Naive B cell (primary cell): ENCODE measurements around the gene TMEM132D. TPM values are rescaled to one million over a fixed set of nuclear protein-coding genes. Genes with fewer than 3 reads are reported as not detected.
A peak's percentile ranks its signal among the peaks of the same experiment; 100 is the strongest.

ENCODE experiments used
- ATAC-seq, 2 donors: fragments of 150-1000 bp; cut with Tn5 transposase; 2 replicates each; pipeline ENCODE4 v1.10.0; 2021; ENCODE audit warnings: low read depth in 2 of 2, mild to moderate bottlenecking in 2 of 2, moderate library complexity in 2 of 2
- DNase-seq: peaks from one replicate; pipeline ENCODE4 v3.0.0; 2022
- H3K27ac Mint-ChIP-seq, 6 donors: one replicate each; pipeline ENCODE4 v1.8.0; 2020 to 2022; ENCODE audit warnings: mild to moderate bottlenecking in 6 of 6, mixed read lengths in 6 of 6, moderate library complexity in 5 of 6, inconsistent platforms in 2 of 6
- H3K27me3 Mint-ChIP-seq, 3 donors: one replicate each; pipeline ENCODE4 v1.8.0; 2021 to 2022; ENCODE audit warnings: mixed read lengths in 3 of 3, mild to moderate bottlenecking in 1 of 3
- H3K36me3 Mint-ChIP-seq, 2 donors: one replicate each; pipeline ENCODE4 v1.8.0; 2020 to 2022; ENCODE audit warnings: mixed read lengths in 2 of 2, inconsistent platforms in 1 of 2, mild to moderate bottlenecking in 1 of 2
- H3K4me1 Mint-ChIP-seq, 3 donors: one replicate each; pipeline ENCODE4 v1.8.0; 2020 to 2022; ENCODE audit warnings: mixed read lengths in 3 of 3, inconsistent platforms in 1 of 3, mild to moderate bottlenecking in 1 of 3, moderate library complexity in 1 of 3
- H3K4me3 Mint-ChIP-seq, 8 donors: one replicate each; pipeline ENCODE4 v1.8.0; 2020 to 2022; ENCODE audit warnings: mild to moderate bottlenecking in 8 of 8, mixed read lengths in 8 of 8, moderate library complexity in 8 of 8, inconsistent platforms in 2 of 8
- H3K9me3 Mint-ChIP-seq, 7 donors: one replicate each; pipeline ENCODE4 v1.8.0; 2020 to 2022; ENCODE audit warnings: mixed read lengths in 7 of 7, mild to moderate bottlenecking in 5 of 7, inconsistent platforms in 2 of 7, moderate library complexity in 1 of 7
- polyA plus RNA-seq, 6 donors: library from polyadenylated mRNA; unstranded; fragments of 300-500 nt; fragmentation: Illumina TruSeq; gene quantifications; one replicate each; pipeline ENCODE4 v1.2.3, GENCODE V29; 2021; ENCODE audit warnings: low read depth in 6 of 6

TMEM132D gene
- polyA plus RNA-seq: not detected

DNA sequence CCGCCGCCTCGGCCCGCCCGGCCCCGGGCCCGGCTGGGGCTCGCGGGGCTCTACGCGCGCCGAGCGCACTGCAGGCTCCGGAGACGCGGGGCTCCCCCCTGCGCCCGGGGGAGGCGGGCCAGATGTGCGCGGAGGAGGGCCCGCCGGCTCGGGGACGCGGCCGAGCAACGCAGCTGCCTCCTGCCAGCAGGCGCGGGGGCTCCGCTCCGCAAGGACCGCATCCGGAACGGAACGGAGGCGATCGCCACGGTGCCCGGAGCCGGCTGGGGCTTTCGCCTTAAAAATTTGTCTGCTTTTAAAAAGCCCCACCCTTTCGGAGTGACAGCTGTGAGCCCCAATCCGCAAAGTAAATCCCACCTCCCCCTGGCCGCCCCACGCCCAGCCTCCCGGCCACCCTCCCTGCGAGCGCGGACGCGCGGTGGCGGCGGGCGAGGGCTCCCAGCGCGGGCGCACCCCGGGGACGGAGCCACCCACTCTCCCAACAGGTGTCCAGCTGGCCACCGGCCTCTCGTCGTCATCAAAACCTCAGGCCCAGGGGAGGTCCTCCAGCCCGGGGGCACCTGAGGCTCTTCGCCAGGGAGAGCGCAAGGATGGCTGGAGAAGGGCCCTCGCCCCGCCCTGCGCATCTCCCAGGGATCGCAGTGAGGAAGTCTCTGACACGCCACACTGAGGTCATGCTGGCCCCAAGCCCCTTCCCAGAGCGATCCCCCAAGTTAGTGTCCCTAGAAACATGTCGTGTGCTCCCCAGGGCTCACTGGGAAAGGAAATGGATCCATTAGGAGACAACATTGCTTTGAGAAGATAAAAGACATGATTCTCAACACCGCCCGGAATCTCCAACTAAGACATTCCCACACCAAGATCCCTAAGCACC is at the start of gene TMEM132D:
Gene TMEM132D, minus strand, starts transcription at position 70 of the 874 bp plus-strand sequence.
- H3K9me3 Mint-ChIP-seq: peaks cover 0 to 4% (median 0%) of the 10 kb centered on the region in 7 donors

DNA sequence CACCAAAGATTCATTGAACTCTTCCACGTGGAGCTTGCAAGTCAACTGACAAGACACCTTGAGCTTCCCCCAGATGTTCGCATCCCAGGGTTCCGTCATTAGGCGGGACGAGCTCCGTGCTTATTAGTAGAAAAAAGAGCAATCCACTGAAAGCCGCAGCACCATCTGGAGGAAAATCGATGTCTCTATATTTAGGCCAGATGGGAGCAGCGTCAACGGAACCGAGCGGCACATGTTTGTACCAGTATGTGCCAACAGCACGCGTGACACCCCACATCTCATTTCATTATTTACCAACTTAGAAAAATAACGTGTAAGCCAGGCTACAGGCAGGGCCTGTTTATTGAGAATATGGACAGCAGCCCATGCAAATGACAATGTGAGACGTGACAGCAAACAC is 45.8 kb upstream of the TMEM132D start:
- Mint-ChIP-seq H3K4me3 (no peak overlapping the region), H3K27me3 (no peaks in the 10 kb centered on the region), H3K27ac (no peak overlapping the region), H3K36me3 (no peaks in the 10 kb centered on the region), H3K4me1 (no peaks in the 10 kb centered on the region), H3K9me3 (peaks cover 0 to 9% (median 5%) of the 10 kb centered on the region in 7 donors)
- ATAC-seq: no peak
- DNase-seq: no peak

More for the DNA sequence above, at the start of gene TMEM132D:
- no peak for ATAC-seq
- Mint-ChIP-seq H3K27me3 (peaks cover 39 to 47% (median 43%) of the 10 kb centered on the region in 3 donors), H3K4me1 (no peaks in the 10 kb centered on the region), H3K36me3 (no peaks in the 10 kb centered on the region), H3K27ac (no peak within 1 kb of the TSS), H3K4me3 (no peak within 1 kb of the TSS)
- DNase-seq: no peak

DNA sequence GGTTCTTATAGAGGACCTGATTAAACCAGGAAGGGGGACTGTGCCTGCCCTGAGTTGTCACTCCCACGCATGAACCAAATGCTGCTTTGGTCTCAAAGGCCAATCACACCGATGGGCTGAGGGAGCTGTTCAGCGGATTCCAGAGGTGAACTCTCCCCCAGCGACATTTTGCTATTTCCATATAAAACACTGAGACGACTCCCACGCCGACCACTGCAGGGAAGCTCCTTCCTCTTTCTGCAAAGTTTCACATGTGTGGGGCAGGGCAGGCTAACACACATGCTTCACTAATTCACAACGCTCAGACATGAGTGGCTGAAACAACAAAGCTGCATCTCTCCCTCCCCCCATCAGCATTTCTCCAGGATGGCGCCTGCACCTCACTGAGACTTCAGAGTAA is 37.8 kb upstream of the TMEM132D start:
- Mint-ChIP-seq H3K27me3 (no peaks in the 10 kb centered on the region), H3K4me3 (no peak overlapping the region), H3K9me3 (peaks cover 0 to 14% (median 2%) of the 10 kb centered on the region in 7 donors), H3K27ac (no peak overlapping the region), H3K36me3 (no peaks in the 10 kb centered on the region), H3K4me1 (no peaks in the 10 kb centered on the region)
- ATAC-seq (no peak), DNase-seq (no peak)

DNA sequence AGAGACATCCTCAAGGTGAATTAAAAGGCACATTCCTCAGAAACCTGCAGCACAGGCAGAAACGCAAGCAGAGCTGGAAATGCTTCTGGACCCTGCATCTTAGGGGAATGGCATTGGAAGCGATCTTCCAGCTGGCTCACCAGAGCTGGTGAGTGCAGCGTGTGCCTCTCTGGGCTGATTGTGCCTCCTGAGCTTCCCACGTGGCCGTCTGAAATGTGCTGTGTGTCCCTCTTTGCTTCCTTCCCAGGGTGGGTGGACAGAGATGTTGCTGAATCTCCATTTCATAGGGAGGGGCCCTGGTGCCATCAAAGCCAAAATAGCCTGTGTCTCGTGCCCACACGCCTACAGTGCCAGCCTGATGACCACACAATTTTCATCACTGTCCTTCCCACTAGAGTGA is 34.3 kb upstream of the TMEM132D start:
- no peak for ATAC-seq
- Mint-ChIP-seq H3K4me3 (no peak overlapping the region), H3K9me3 (peaks cover 0 to 11% (median 8%) of the 10 kb centered on the region in 7 donors), H3K36me3 (no peaks in the 10 kb centered on the region), H3K4me1 (no peaks in the 10 kb centered on the region), H3K27me3 (peaks cover 0 to 4% (median 4%) of the 10 kb centered on the region in 3 donors), H3K27ac (no peak overlapping the region)
- no peak for DNase-seq

DNA sequence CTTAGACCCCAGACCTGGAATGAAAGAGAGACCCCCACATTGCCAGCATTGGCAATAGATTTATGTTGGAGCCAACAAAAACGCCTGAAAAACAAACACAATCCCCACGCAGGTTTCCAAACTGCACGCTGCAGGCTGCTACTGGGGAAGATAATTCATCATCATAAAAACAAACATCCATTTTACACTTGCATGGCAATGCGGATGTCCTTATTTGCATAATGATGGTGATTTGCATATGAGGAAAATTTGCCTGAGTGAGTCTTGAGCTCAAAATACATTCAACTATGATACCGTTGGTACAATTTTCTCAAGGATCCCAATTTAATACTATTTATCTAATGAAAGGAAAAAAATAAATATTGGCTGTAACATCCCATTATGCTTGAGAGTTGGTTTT is 33.6 kb upstream of the TMEM132D start:
- ATAC-seq: no peak
- peaks cover 0 to 11% (median 8%) of the 10 kb centered on the region in 7 donors for H3K9me3 Mint-ChIP-seq
- no peaks in the 10 kb centered on the region for H3K36me3 Mint-ChIP-seq
- no peak for DNase-seq
- H3K4me1 Mint-ChIP-seq: no peaks in the 10 kb centered on the region
- H3K27ac Mint-ChIP-seq: no peak overlapping the region
- peaks cover 0 to 4% (median 4%) of the 10 kb centered on the region in 3 donors for H3K27me3 Mint-ChIP-seq
- no peak overlapping the region for H3K4me3 Mint-ChIP-seq

DNA sequence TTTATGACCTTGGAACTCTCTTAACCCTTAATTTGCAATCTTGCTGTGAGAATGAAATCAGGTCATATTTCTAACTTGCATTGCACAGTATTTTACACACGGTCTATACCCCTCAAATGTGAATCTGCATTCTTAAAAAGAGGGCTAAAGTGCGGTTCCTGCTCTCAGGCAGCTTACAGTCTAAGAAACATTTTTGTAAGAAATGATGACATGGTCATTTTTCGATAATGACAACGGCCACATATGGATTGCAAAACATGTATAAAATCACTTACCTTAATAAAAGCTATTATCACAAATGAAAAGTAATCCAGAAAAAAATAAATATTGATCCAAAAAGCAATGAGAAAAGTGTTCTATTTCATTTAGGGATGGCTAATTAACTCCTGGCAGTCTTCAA is 24.8 kb upstream of the TMEM132D start:
- Mint-ChIP-seq H3K27me3 (peaks cover 0 to 23% (median 8%) of the 10 kb centered on the region in 3 donors), H3K4me1 (no peaks in the 10 kb centered on the region), H3K27ac (no peak overlapping the region), H3K36me3 (peaks cover 0 to 8% of the 10 kb centered on the region in 2 donors), H3K4me3 (no peak overlapping the region), H3K9me3 (peaks cover 0 to 15% (median 8%) of the 10 kb centered on the region in 7 donors)
- ATAC-seq (no peak), DNase-seq (no peak)

DNA sequence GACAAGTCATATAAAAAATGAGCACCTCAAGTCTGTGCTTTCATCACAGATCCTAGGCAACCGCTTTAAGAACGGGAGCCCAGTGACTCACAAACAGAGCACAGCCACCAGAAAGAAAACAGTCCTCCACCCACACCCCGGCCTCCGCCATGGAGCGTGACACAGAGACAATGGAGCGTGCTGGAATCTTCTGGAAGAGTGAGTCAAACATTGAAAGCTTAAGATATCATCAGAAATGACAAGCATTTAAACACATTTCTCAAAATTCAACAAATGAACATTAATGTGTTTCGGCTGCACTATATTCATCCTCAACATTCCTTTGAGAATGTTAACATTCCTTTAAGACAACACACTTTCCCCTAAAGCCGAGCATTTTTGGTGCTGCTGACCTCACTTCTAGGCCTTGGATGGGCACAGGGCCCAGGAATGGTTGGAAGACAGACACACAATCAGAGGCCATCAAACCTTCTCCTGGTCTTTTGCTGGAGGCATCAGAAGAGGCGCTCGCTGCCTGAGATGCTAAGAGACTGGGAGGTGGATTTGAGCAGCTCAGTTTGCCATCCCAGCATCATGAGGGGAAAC is 23.6 kb upstream of the TMEM132D start:
- ATAC-seq: no peak
- no peak overlapping the region for H3K4me3 Mint-ChIP-seq
- no peak overlapping the region for H3K27ac Mint-ChIP-seq
- H3K27me3 Mint-ChIP-seq: peaks cover 0 to 23% (median 5%) of the 10 kb centered on the region in 3 donors
- peaks cover 0 to 15% (median 3%) of the 10 kb centered on the region in 7 donors for H3K9me3 Mint-ChIP-seq
- no peaks in the 10 kb centered on the region for H3K4me1 Mint-ChIP-seq
- H3K36me3 Mint-ChIP-seq: peaks cover 0 to 8% of the 10 kb centered on the region in 2 donors
- no peak for DNase-seq

DNA sequence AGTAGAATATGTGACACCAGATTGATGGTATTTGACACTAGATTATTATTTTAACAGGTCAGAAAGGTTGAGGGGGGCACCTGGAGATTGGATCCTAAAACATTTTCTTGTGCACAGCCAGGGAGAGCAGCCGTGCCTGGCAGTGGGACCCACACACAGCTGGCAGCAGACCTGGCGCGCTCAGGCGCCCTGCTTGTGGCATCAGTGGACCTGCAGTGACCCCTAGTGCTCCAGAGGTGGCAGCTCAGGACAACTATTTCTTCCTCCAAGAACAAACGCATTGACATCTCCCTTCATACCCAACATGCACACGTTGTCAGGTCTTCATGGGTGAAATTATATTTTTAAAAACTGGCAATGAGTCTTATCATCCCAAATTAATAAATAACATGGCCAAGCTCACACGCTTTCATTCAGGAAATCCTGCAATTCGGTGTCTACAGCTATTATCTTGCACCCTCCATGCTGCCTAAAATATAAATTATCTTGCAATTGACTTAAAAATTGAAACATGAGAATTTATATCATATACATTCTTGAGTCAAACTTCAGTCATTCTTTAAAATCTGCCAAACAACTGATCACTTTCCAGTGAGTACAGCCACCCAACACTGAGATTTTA is 7.7 kb upstream of the TMEM132D start:
- no peak for ATAC-seq
- Mint-ChIP-seq H3K4me3 (no peak overlapping the region), H3K36me3 (no peaks in the 10 kb centered on the region), H3K27me3 (peaks cover 6 to 15% (median 9%) of the 10 kb centered on the region in 3 donors), H3K9me3 (no peaks in the 10 kb centered on the region), H3K27ac (no peak overlapping the region), H3K4me1 (no peaks in the 10 kb centered on the region)
- peak; percentile 6 for DNase-seq

DNA sequence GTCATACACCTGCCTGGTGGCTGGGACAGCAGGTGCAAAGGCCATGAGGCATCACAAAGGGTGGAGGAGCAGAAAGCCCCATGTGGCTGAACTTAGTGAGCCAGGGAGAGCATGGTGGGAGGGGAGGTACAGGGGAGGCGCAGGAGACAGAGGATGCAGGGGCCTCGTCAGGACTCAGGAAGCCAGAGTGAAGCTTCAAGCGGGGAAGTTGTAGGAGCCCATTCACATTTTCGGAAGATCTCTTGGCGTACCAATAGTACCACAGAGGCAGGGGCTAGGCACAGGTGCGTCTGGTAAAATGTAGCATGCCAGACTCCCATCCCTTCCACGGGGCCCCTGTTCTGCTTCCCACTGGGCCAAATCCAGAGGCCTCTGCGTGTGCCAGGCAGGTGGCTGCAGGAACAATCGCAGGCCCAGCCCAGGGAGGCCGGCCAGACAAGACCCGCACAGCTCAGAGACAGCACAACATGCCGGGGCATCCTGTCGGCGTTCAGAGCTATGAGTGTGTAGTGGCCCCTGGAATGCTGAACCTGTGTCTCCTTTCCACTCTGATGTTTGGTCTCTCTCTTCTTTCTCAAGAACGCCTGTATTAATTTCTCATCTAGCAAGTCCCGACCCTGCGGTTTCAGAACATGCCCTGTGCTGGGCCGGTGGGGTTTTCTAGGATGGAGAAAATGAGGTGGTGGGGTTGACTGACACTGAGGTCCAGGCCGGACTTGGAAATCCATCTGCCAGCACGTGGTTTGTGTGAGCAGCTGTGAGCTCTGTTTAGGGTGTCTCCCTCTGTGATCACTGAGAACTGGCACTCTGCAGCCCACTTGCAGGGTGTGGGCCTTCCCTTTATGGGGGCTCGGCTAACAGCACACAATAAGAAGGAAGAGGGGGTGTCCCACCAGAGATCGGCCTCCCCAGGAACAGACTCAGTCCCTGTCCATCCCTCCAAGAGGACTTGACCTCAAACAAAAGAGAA is 5.5 kb upstream of the TMEM132D start:
- H3K9me3 Mint-ChIP-seq: peaks cover 0 to 4% (median 0%) of the 10 kb centered on the region in 7 donors
- no peak overlapping the region for H3K27ac Mint-ChIP-seq

DNA sequence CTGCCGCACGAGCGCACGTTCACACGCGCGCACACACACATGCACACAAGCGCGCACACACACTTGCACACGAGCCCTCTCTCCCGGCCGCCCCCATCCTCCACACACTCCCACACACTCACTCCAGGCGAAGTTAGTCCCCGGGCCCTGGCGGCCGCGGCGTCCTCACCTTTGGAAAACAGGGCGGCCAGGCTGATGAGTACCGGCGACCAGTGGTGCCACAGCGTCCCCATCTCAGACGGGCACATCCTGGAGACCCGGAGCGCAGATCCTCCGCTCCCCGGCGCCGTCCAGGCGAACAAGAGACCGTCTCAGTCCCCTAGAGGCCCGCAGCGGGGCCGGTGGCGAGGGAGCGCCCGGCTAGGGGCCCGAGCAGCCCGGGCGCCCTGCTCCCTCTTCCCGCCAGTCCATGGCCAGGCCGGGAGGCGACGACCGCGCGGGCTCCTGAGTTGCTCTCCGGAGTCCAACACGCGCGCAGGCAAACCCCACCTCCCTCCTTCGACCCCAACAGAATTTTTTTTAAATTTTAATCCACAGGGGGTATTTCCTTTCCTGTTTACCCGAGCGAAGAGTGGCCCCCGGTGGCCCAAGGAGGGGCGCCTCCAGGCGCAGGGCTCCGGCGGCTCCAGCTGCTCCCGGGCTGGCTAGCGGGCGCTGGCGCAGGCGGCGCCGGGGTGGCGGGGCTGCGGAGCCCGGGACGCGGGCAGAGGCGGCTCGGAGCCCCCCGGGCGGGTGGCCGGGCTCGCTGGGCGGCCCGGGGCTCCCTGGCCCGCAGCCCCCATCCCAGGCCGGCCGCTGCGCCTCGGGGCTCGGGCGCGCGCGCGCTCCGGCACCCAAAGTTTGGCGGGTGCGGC is 506 bp downstream of the TMEM132D start:
- H3K4me1 Mint-ChIP-seq: no peaks in the 10 kb centered on the region
- peaks cover 39 to 43% (median 41%) of the 10 kb centered on the region in 3 donors for H3K27me3 Mint-ChIP-seq
- H3K9me3 Mint-ChIP-seq: peaks cover 0 to 4% (median 0%) of the 10 kb centered on the region in 7 donors
- H3K36me3 Mint-ChIP-seq: no peaks in the 10 kb centered on the region
- ATAC-seq: no peak
- H3K4me3 Mint-ChIP-seq: no peak overlapping the region
- H3K27ac Mint-ChIP-seq: no peak overlapping the region
- no peak for DNase-seq

More for the DNA sequence above, 5.5 kb upstream of the TMEM132D start:
- peaks cover 26 to 28% (median 28%) of the 10 kb centered on the region in 3 donors for H3K27me3 Mint-ChIP-seq
- ATAC-seq: no peak
- no peaks in the 10 kb centered on the region for H3K4me1 Mint-ChIP-seq
- H3K36me3 Mint-ChIP-seq: no peaks in the 10 kb centered on the region
- no peak for DNase-seq
- no peak overlapping the region for H3K4me3 Mint-ChIP-seq

DNA sequence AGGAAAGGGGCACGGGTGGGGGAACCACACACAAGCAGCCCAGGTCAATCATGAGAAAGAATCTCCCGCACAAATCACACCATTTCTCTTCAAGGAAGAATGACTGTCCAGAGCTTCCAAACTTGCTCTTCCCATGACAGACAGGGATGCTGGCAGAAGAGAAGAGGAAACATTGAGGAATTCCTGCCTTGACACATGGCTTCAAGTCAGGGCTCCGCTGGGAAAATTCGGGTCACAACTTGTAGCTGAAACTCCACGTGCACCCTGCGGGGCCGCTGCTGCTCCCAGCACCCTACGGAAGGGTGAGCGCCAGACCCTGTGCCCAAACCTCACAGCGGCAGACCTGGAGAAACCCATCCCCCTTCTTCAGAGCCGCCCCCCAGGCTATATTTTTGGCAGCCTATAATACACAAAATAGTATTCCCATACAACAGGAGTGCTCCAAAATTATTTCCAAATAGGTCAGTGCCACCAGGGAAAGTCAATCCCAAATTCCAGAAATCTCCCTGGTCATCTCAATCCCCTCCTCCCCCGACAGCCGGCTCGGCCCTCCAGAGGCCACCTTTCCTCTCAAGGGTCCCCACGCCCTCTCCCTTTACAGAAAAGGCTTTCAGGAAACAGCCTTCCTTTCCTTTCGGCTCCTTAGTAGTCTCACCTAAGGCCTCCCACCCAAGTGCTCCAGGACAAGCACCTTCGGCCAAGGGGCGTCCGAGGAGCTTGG is 1.3 kb downstream of the TMEM132D start:
- peaks cover 38 to 43% (median 41%) of the 10 kb centered on the region in 3 donors for H3K27me3 Mint-ChIP-seq
- H3K9me3 Mint-ChIP-seq: peaks cover 0 to 4% (median 0%) of the 10 kb centered on the region in 7 donors
- H3K27ac Mint-ChIP-seq: no peak overlapping the region
- no peak for DNase-seq
- no peak overlapping the region for H3K4me3 Mint-ChIP-seq
- no peak for ATAC-seq
- H3K4me1 Mint-ChIP-seq: no peaks in the 10 kb centered on the region
- no peaks in the 10 kb centered on the region for H3K36me3 Mint-ChIP-seq
